Measurements from ENCODE around the gene SPC24.

DNA sequence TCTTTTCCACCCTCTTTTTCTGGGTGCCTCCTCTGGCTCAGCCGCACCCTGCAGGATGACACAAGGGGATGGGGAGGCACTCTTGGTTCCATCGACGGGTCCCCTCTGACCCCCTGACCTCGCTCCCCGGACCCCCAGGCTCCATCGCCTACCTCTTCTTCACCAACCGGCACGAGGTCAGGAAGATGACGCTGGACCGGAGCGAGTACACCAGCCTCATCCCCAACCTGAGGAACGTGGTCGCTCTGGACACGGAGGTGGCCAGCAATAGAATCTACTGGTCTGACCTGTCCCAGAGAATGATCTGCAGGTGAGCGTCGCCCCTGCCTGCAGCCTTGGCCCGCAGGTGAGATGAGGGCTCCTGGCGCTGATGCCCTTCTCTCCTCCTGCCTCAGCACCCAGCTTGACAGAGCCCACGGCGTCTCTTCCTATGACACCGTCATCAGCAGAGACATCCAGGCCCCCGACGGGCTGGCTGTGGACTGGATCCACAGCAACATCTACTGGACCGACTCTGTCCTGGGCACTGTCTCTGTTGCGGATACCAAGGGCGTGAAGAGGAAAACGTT is 42.4 kb downstream of the SPC24 start:
- TF ChIP-seq, protein P1, sequence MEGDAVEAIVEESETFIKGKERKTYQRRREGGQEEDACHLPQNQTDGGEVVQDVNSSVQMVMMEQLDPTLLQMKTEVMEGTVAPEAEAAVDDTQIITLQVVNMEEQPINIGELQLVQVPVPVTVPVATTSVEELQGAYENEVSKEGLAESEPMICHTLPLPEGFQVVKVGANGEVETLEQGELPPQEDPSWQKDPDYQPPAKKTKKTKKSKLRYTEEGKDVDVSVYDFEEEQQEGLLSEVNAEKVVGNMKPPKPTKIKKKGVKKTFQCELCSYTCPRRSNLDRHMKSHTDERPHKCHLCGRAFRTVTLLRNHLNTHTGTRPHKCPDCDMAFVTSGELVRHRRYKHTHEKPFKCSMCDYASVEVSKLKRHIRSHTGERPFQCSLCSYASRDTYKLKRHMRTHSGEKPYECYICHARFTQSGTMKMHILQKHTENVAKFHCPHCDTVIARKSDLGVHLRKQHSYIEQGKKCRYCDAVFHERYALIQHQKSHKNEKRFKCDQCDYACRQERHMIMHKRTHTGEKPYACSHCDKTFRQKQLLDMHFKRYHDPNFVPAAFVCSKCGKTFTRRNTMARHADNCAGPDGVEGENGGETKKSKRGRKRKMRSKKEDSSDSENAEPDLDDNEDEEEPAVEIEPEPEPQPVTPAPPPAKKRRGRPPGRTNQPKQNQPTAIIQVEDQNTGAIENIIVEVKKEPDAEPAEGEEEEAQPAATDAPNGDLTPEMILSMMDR (IDR thresholded peaks at IDR 0.05; ENCODE audit: low read depth, low read length, poor library complexity, severe bottlenecking): no peak
- no peak for TF ChIP-seq EZH2phosphoT487 (IDR thresholded peaks at IDR 0.05; ENCODE audit: borderline replicate concordance, low read length)
